GM19463 (cell line): Measurements from ENCODE around the gene ZNF750.

Experiments used
- ATAC-seq: cut with Tn5 transposase; IDR thresholded peaks from one replicate; pipeline ENCODE4 v1.9.1; 2021; ENCODE audit warnings: mild to moderate bottlenecking, moderate library complexity; ENCODE audit not compliant: unreplicated experiment

ZNF750 gene

GRCh38 chr17:82873521-82873920, 33.7 kb upstream of the ZNF750 start:
- ATAC-seq, result no peak

DNA sequence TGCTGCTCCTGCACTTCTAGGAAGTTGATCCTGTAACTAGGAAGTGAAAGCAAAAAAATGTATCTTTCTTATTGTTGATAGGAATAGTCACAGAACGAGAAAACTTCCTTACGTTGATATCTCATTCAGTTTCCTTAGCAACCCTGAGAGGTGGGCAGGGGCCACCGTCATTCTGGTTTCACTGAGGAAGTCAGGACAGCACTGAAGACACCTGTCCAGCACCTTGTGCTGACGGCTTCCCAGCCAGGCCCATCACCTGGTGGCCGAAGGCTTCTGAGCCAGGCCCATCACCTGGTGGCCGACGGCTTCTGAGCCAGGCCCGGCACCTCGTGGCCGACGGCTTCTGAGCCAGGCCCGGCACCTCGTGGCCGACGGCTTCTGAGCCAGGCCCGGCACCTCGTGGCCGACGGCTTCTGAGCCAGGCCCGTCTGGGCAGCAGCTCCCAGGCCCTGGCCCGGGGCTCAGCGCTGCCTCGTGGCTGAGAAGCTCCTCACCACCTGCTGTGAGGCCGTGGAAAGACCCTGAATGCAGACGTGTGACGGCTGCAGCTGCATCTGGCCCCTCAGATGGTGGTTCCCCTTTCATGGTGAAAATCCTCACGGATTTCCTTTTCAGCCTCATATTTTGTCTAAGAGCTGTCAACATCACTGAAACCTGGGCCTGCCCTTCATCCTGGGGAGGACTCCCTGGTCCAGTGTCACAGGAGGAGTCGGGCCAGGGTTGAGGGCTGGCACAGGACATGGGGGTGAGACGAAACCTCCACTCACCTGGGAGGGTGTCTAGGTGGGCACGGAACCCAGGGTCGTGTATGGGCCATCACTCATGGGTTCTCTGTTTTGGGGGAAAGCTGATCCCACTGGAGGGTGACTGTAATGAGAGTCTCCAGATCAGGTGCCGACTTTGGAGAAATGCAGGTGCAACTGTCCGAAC, 33.0 kb upstream of the ZNF750 start:
- no peak for ATAC-seq

DNA sequence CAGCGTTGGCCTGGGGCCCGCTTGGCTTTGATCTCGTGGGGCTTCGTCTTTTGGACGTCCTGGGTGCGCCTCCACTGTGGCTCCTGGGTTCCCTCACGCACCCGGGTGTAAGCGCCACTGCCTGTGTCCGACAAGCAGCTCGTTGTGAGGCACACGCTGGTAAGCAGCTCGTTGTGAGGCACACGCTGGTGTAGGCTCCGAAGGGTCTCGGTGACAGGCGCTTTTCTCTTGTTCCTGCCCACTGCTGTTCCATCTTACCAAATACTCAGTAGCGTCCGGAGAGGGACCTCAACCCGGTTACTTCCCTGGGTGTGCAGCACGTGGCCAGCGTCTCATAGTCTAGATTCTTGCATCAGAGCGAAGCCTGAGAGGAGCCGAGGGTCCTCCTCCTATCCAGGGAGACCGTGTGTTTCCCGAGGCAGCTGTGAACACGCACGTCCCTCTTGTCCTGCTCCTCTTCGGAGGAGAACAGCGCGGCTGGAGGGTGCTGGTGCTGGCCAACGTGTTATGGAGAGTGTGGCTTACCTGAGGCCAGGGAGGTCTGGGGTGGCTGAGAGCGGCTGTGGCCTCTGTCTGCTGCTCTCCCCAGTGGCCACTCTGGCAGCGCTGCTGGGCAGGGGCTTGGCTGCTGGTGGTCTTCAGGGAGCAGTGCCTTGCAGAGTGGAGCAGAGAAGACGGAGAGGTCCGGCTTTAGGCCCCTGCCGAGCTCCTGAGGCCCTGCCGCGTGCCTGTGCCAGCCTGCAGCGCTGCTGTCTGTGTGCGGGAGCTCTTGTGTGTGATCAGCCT, 32.1 kb upstream of the ZNF750 start:
- ATAC-seq, result no peak

- peak; percentile 78 for ATAC-seq
Measured at GRCh38 chr17:82871056-82871775, 31.4 kb upstream of the ZNF750 start.

DNA sequence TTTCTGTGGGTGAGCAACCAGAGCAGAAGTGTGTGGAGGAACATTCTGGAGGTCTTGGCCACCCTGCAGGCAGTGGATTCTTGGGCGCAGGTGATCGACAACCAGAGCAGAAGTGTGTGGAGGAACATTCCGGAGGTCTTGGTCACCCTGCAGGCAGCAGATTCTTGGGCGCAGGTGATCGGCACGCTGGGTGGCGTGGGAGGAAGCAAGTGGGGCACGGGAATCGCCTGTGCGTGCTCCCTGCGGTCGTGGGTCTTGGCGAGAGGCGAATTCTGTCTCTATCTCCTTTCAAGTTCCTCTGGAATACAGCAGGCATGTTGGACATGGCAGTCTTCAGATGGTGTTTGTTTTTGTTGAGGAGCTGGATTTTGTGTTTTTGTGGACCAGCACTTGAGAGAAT, 30.7 kb upstream of the ZNF750 start:
- ATAC-seq, result no peak

DNA sequence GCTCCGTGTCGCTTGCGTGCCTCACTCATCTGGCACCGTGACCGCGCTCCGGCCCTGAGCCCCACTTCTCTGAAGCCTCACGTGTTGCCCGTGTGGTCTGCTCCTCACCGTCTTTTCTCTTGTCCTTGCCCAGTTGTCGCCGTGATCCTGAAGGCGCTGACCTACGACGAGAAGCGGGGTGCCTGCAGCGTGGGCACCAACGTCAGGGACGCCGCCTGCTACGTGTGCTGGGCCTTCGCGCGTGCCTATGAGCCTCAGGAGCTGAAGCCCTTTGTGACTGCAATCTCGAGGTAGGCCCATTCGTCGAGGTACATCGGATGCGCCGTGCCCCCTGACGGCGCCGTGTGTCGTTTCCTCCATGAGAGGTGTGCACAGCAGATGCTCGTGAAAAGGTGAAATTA, 30.3 kb upstream of the ZNF750 start:
- ATAC-seq, result no peak

DNA sequence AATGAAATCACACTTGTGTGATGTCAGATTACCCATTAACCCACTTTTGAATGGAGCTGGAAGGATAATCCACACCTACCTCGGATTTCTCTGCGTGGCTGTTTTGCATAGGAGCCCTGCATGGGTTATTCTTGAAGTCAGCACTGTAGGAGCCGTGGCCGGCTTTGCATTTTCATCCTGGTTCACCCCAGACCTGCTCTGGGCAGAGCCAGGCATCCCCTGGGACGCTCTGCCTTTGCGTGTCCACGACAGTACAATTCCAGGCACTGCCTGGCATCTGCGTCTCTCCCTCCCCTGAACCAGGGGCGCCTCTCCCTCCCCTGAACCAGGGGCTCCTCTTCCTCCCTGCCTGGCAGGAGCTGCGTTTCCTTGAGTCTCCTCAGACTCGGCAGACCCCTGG, 29.7 kb upstream of the ZNF750 start:
- no peak for ATAC-seq

DNA sequence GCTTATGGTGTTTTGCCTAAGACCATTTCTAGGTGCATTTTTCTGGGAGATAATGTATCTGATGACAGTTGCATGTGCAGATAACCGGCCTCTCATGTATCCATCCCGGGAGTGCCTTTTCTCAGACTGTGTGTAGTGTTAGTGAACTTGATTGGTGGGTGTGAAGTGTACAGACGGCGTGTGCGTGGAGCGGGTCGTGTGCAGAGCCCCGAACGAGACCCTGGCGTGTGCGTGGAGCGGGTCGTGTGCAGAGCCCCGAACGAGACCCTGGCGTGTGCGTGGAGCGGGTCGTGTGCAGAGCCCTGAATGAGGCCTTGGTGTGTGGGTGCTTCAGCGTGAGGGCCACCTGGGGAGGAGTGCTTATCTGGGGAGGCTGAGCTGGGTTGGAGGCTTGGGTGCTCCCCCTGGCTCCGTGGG, 28.9 kb upstream of the ZNF750 start:
- no peak for ATAC-seq

DNA sequence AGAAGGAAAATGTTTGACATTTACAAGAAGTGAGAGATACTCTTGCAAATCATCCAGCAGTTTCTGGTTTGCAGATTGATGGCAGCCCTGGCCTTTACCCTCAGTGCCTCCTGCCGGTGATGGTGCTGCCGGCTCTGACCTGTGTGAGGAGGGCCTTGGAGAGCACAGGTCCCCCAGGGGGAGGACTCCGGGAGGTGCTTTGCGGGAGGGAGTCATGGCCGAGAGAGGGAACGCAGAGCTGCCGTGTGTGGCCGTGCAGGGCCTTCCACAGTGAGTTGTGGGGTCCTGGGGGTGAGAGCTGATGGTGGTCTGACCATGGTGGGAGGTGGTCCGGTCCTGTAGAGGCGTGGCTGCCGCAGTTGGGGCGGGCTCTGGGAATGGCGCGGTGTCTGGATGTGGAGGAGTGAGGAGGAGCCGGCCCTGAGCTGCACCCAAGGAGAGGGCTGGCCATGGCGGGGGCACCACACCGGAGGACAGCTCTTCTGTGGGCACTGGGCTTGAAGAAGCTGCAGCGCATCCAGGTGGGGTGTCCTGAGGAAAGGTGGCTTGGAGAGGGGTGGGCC, 28.0 kb upstream of the ZNF750 start:
- no peak for ATAC-seq

- ATAC-seq, result no peak
Measured at GRCh38 chr17:82866590-82867191, 26.9 kb upstream of the ZNF750 start.

GRCh38 chr17:82865774-82866395, 26.1 kb upstream of the ZNF750 start:
- no peak for ATAC-seq

DNA sequence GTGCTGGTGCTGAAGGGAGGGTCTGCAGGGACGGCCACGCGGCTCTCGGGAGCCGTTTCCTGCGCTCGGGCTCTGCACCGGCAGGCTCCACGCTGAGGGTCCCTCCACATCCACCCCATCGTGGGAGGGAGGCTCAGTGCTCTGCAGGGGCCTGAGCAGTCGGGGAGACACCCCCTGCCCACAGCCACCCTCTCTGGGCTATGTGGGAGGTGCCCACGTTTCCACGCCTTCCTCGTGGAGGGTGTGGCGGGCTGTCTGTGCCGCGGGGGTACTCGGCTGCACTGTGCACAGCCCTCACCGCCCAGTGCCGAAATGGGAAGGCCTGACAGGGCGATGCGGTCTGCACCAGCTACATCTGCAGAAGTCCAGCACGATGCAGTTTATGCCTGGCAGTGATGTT, 25.5 kb upstream of the ZNF750 start:
- ATAC-seq, result no peak

- no peak for ATAC-seq
Measured at GRCh38 chr17:82864713-82865248, 25.0 kb upstream of the ZNF750 start.

- ATAC-seq, result peak; percentile 82
Measured at GRCh38 chr17:82863941-82864712, 24.3 kb upstream of the ZNF750 start.

DNA sequence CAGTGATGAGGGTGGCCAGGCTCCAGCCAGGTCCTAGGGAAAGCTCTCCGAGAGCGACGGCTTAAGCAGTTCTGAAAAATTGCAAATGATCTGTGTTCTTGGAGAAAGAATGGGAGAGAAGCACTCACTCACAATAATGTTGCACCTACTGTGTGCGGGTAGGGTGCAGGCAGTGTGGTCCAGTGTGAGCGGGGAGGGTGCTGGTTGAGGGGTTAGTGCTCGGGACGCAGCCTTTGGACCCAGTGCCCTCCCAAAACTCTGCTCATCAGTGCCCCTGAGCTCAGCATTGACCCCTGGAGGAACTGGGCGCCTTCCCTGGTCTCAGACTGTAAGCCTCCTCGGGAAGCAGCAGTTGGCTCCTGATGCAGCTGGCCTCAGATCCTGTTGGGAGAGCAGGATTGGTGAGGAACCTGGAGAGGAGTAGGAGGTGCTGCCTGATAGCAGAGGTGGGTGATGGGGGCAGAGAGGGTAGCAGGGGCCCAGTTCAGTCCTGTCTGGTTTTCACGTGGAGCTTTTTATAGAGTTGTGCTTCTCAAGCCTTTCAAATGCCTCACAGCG, 23.6 kb upstream of the ZNF750 start:
- ATAC-seq, result no peak

DNA sequence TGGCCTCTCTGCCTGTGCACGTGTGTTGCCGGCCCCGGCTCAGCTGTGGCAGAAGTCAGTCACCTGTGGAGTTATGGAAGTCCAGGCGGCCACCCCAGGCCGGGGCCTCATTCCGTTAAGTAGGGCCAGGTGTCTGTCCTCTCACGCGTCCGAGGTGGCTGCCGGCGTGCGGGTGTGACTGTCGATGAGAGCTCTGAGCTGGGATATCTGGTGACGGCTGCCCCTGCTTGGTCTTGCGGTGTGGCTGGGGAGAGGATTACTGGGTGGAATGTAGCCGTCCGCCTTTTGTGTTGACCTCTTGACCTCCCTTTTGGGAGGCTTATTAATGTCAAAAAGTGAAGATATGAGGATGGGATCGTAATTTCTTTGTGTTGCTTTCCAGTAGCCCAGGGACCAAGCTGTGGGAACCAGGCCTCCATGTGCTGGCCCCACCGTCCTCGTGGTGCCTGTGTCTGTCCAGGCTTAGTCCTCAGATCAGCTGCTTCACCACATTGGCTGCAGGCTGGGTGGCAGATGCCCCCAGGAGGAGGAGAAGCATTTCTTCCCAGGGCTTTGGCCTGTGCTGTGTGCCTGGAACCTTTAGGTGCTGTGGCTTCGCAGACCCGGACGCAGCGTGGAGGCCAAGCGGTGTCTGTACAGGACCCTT, 23.0 kb upstream of the ZNF750 start:
- ATAC-seq, result no peak

GRCh38 chr17:82862191-82862590, 22.4 kb upstream of the ZNF750 start:
- ATAC-seq, result no peak

- ATAC-seq, result no peak
Measured at GRCh38 chr17:82861393-82861775, 21.6 kb upstream of the ZNF750 start.
